Natural killer cell treated with Interleukin-12 subunit alpha and Interleukin-12 subunit beta and Interleukin-15 and Interleukin-18, amount 100 ng/mL, for 72 hours (primary cell): ENCODE measurements around the gene AQR. TPM values are rescaled to one million over a fixed set of nuclear protein-coding genes. Genes with fewer than 3 reads are reported as not detected.
"Not testable (repeated sequence)": the region's sequence is repeated elsewhere in the genome, so short reads cannot be mapped to it uniquely, and the experiment has no call there.

Experiments used
- ATAC-seq, 2 donors: fragments of 150-1000 bp; cut with Tn5 transposase in 1 of 2; sonication (Bioruptor Pico), chemical (Tn5 transposase) in 1 of 2; 2 replicates each; pipeline ENCODE4 v1.10.0; 2021
- DNase-seq: peaks from one replicate; pipeline ENCODE4 v3.0.0; 2022; ENCODE audit warnings: low spot score
- H3K27ac Mint-ChIP-seq, 2 donors: 1 replicate in 1 of 2; 2 replicates in 1 of 2; pipeline ENCODE4 v1.8.0; 2022; ENCODE audit warnings: mixed read lengths in 2 of 2, mild to moderate bottlenecking in 1 of 2, moderate library complexity in 1 of 2
- H3K27me3 Mint-ChIP-seq, 2 donors: 1 replicate in 1 of 2; 2 replicates in 1 of 2; pipeline ENCODE4 v1.8.0; 2022; ENCODE audit warnings: mixed read lengths in 2 of 2
- H3K36me3 Mint-ChIP-seq: one replicate; pipeline ENCODE4 v1.8.0; 2022; ENCODE audit warnings: mixed read lengths
- H3K4me1 Mint-ChIP-seq, 2 donors: 1 replicate in 1 of 2; 2 replicates in 1 of 2; pipeline ENCODE4 v1.8.0; 2022; ENCODE audit warnings: low read depth in 2 of 2, mixed read lengths in 2 of 2, mild to moderate bottlenecking in 1 of 2
- H3K4me3 Mint-ChIP-seq: one replicate; pipeline ENCODE4 v1.8.0; 2022; ENCODE audit warnings: mixed read lengths
- H3K9me3 Mint-ChIP-seq: 2 replicates; pipeline ENCODE4 v1.8.0; 2022; ENCODE audit warnings: mixed read lengths
- total RNA-seq, 2 donors: library from RNA; stranded (reverse); gene quantifications; one replicate each; pipeline ENCODE4 v1.2.3, GENCODE V29; 2022

The AQR gene
- total RNA-seq, 2 donors from 2014 or later: 43.7 to 44.5 TPM

- Mint-ChIP-seq H3K4me3 (no peak overlapping the region), H3K27ac (no peak overlapping the region), H3K36me3 (no peaks in the 10 kb centered on the region), H3K4me1 (no peaks in the 10 kb centered on the region), H3K27me3 (peaks cover 26 to 45% of the 10 kb centered on the region in 2 donors), H3K9me3 (no peaks in the 10 kb centered on the region)
- DNase-seq: no peak
- ATAC-seq: no peak
Measured at GRCh38 chr15:34810443-34811129, 159.0 kb downstream of the AQR start.

- H3K4me3 Mint-ChIP-seq: no peak overlapping the region
- H3K9me3 Mint-ChIP-seq: no peaks in the 10 kb centered on the region
- H3K27me3 Mint-ChIP-seq: peaks cover 23 to 31% of the 10 kb centered on the region in 2 donors
Measured at GRCh38 chr15:34809186-34809585, 160.4 kb downstream of the AQR start.

GRCh38 chr15:34808016-34808415 lies 161.5 kb downstream of the AQR start:
- no peaks in the 10 kb centered on the region for H3K9me3 Mint-ChIP-seq
- peaks cover 16 to 19% of the 10 kb centered on the region in 2 donors for H3K27me3 Mint-ChIP-seq
- no peaks in the 10 kb centered on the region for H3K4me1 Mint-ChIP-seq
- no peaks in the 10 kb centered on the region for H3K36me3 Mint-ChIP-seq
- no peak overlapping the region for H3K27ac Mint-ChIP-seq
- ATAC-seq: no peak
- H3K4me3 Mint-ChIP-seq: no peak overlapping the region
- no peak for DNase-seq

More at GRCh38 chr15:34809186-34809585, 160.4 kb downstream of the AQR start:
- Mint-ChIP-seq H3K27ac (no peak overlapping the region), H3K4me1 (no peaks in the 10 kb centered on the region), H3K36me3 (no peaks in the 10 kb centered on the region)
- DNase-seq: no peak
- no peak for ATAC-seq

- not testable (repeated sequence) for DNase-seq, ATAC-seq, H3K4me3 Mint-ChIP-seq
Measured at GRCh38 chr15:34807241-34807640, 162.3 kb downstream of the AQR start.

GRCh38 chr15:34804776-34805175 lies 164.8 kb downstream of the AQR start:
- DNase-seq (no peak), ATAC-seq (no peak)
- Mint-ChIP-seq H3K9me3 (no peaks in the 10 kb centered on the region), H3K4me1 (no peaks in the 10 kb centered on the region), H3K27ac (no peak overlapping the region), H3K4me3 (no peak overlapping the region), H3K27me3 (peaks cover 12 to 14% of the 10 kb centered on the region in 2 donors), H3K36me3 (no peaks in the 10 kb centered on the region)

More at GRCh38 chr15:34807241-34807640, 162.3 kb downstream of the AQR start:
- not testable (repeated sequence) for H3K9me3 Mint-ChIP-seq, H3K4me1 Mint-ChIP-seq, H3K27ac Mint-ChIP-seq, H3K36me3 Mint-ChIP-seq
- peaks cover 14 to 15% of the 10 kb centered on the region in 2 donors for H3K27me3 Mint-ChIP-seq

GRCh38 chr15:34804113-34804512 lies 165.4 kb downstream of the AQR start:
- ATAC-seq (no peak), DNase-seq (no peak)
- H3K4me3 Mint-ChIP-seq: no peak overlapping the region
- no peaks in the 10 kb centered on the region for H3K9me3 Mint-ChIP-seq
- no peak overlapping the region for H3K27ac Mint-ChIP-seq
- H3K36me3 Mint-ChIP-seq: no peaks in the 10 kb centered on the region
- no peaks in the 10 kb centered on the region for H3K4me1 Mint-ChIP-seq
- peaks cover 9 to 16% of the 10 kb centered on the region in 2 donors for H3K27me3 Mint-ChIP-seq

GRCh38 chr15:34802803-34803750 lies 166.5 kb downstream of the AQR start:
- H3K36me3 Mint-ChIP-seq: no peaks in the 10 kb centered on the region
- no peak overlapping the region for H3K27ac Mint-ChIP-seq
- no peak for ATAC-seq
- no peak overlapping the region for H3K4me3 Mint-ChIP-seq
- no peaks in the 10 kb centered on the region for H3K9me3 Mint-ChIP-seq
- H3K4me1 Mint-ChIP-seq: no peaks in the 10 kb centered on the region
- peaks cover 8 to 13% of the 10 kb centered on the region in 2 donors for H3K27me3 Mint-ChIP-seq
- DNase-seq: no peak

GRCh38 chr15:34802371-34802770 lies 167.2 kb downstream of the AQR start:
- H3K27ac Mint-ChIP-seq: no peak overlapping the region
- H3K36me3 Mint-ChIP-seq: no peaks in the 10 kb centered on the region
- peaks cover 13 to 14% of the 10 kb centered on the region in 2 donors for H3K27me3 Mint-ChIP-seq
- no peaks in the 10 kb centered on the region for H3K4me1 Mint-ChIP-seq
- no peak for DNase-seq
- H3K4me3 Mint-ChIP-seq: no peak overlapping the region
- no peaks in the 10 kb centered on the region for H3K9me3 Mint-ChIP-seq
- ATAC-seq: no peak

Other genes with a start within 250 kb of the AQR start
- not detected for gene GJD2, start 214.7 kb downstream of the AQR start, total RNA-seq
- not detected for gene ACTC1, start 174.2 kb downstream of the AQR start, total RNA-seq
- 10 to 100 TPM; 25.5 to 45.6 TPM for gene ZNF770, start 18.5 kb upstream of the AQR start, total RNA-seq
- not detected for gene NANOGP8, start 115.6 kb upstream of the AQR start, total RNA-seq